Left lobe of liver (tissue), 2 donors: ENCODE data around the gene KRT23. TPM values are rescaled to one million over a fixed set of nuclear protein-coding genes. Genes with fewer than 3 reads are reported as not detected.

ENCODE experiments used
- ATAC-seq: fragments of 200-7000 bp; cut with Tn5 transposase; one replicate; pipeline ENCODE4 v1.9.1; 2020; ENCODE audit warnings: mild to moderate bottlenecking, moderate library complexity
- DNase-seq: peaks from one replicate; pipeline ENCODE4 v3.0.0-alpha.2; 2020; ENCODE audit warnings: low spot score
- total RNA-seq: library from RNA; stranded (reverse); gene quantifications from one replicate; pipeline ENCODE4 v1.2.1, GENCODE V29; 2021
- donor health status: DM: no; HTN: no; CAD: no; lungs with moderate emphysema.
- donor health status: DM: no; HTN: yes; CAD: no.

The KRT23 gene
- 0.13 TPM for total RNA-seq

DNA sequence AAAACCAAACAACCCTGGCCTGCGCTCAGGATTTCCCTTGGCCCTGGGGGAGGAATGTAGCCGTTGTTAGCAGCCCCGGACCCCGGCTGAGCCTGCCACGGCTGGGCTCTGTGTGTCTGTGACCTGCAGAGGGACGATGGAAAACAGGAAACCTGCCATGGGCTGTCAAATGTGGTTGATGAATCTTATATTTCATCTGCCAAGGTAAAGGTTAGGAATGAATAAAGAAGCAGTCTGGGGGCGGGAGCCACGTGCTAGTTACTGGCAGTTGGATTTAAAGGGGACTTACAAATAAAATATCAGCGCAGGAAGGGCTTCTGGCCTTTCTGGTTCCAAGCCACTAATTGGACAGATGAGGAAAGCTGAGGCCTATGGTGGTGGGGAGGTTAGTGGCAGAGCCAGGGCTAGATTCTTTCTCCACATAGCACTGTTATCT lies at the start of gene KRT23:
Gene KRT23 (minus strand): TSS at position 263 of the 436 bp plus-strand sequence. CDS start 1,043 bp downstream, outside the sequence.
- no peak for DNase-seq
- no peak for ATAC-seq

DNA sequence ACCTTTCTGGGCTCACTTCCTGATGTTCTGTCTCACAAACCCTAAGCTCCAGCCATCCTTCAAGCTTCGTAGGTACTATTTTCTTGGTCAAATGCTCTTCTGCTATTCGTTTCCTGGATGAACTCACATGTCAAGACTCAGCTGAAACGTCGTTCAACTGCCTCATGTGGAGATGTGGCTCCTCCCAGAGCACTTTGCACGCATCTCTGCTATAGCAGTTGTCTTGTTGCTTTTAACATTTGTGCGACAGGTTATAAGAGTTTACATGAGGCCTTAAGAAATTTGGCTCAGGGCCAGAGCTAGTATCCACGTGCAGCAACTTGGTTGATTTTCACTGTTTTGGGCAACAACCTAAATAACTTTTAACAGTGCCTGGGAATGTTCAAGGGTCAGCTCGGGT lies 49.5 kb upstream of the KRT23 start:
- ATAC-seq = no peak
- no peak for DNase-seq

DNA sequence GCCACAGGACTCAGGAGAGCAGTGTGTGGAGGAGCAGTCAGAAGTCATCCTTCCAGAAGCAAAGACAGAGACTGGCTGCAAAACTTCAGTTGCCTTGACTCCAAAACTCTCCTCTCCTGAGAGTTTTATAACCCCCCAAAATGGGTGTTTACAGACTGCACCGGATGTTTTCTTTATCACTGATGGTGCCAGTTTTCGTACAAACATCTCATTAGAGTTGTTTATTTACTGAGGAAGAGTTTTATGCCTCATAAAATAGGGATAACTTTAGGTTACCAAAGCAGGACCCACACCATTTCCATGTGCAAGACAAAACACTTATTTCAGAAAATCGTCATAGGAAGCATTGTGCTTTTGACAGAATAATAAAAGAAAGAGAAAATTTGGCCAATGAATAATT lies 46.8 kb upstream of the KRT23 start, which contains the start of gene KRT40:
Gene KRT40 (minus strand): TSS at position 101 of the 400 bp plus-strand sequence. CDS start 53 bp downstream, at position 48.
- no peak for ATAC-seq
- no peak for DNase-seq

- no peak for ATAC-seq
- no peak for DNase-seq
Observed at GRCh38 chr17:40981115-40981514, 43.7 kb upstream of the KRT23 start.

DNA sequence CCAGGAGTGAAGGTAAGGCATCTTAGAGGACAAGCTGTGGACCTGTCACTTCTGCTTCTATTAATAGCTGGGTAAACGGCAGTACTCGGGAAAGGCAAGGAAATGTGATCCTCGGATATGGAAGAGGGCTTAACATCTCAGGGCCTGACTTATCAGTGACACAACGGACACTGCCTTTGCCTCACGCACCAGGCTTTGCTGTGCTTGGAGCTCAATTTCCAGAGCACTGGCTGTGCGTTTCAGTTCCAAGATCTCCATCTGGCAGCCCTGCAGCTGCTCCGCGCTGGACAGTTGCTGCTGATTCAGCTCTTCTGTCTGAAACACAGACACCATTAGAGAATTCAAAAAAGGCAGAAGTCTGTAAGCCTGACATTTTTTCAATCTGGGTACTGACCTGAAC lies 43.1 kb upstream of the KRT23 start:
- DNase-seq = no peak
- no peak for ATAC-seq

- no peak for ATAC-seq
Observed at GRCh38 chr17:40980117-40980516, 42.7 kb upstream of the KRT23 start.

DNA sequence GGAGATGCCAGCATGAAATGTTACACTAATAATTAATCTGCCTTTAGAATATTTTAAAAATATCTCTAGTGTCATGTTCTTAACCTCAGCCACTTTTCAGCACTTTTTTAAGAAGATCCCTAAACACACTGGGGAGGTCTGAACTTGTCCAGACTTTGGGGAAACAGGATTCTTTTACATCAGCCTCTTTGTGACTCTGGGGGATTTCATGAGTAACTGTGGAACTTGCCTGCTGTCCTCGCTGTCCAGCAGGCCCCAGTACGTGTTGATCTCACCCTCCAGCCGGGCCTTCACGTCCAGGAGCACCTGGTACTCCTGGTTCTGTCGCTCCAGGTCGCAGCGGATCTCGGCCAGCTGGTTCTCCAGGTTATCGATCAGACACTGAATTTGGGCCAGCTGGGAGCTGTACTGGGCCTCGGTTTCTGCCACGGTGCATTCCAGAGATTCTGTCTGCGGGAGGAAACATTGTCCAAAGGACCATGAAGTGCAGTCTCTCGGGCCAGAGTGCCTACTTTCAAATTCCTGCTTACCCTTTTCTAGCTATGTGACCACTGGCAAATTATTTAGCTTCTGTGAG lies 41.2 kb upstream of the KRT23 start:
- no peak for DNase-seq
- ATAC-seq = no peak

More at GRCh38 chr17:40980117-40980516, 42.7 kb upstream of the KRT23 start:
- DNase-seq = no peak

DNA sequence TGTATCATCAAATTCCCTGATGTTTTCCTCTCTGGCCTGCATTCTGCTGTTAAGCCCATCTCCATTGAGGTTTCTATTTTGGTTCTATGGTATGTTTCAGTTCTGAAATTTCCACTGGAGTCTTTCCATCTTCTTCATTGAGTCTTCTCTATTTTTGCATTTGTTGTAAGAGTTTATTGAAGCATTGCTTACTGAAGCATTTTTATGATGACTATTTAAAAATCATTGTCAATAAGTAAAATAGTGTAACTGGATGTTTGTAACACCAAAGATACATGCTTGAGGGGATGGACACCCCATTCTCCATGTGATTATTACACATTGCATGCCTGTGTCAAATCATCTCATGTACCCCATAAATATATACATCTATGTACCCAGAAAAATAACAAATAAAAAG lies 38.1 kb upstream of the KRT23 start:
- DNase-seq (no peak), ATAC-seq (no peak)

DNA sequence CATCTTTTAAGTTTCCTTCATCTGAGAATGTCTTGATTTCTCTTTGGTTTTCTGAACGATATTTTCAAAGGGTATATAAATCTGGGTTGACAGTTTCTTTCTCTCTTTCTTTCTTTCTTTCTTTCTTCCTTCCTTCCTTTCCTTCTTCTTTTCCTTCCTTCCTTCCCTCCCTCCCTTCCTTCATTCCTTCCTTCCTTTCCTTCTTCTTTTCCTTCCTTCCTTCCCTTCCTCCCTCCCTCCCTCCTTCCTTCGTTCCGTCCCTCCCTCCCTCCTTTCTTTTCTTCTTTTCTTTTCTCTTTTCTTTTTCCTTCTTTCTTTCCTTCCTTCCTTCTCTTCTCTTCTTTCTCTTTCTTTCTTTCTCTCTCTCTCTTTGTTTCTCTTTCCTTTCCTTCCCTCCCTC lies 36.9 kb upstream of the KRT23 start:
- no peak for ATAC-seq

DNA sequence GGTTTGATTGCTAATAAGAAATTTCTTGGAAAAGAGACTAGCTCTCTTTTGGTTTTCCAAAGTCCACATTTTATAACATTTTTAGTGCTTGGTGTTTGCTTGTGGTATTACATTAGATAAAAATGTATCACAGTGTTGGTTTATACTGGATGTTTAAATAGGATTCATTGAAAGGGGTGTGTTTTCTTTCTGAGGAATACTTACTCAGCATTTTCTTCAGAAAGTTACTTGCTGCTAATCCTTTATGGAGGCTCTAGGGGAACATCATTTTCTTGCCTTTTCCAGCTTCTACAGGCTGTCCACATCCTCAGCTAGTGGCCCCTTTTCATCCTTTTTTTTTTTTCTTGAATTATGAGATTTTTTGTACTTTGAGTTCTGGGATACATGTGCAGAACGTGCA lies 30.1 kb upstream of the KRT23 start:
- DNase-seq (no peak), ATAC-seq (no peak)

More for the DNA sequence above, 36.9 kb upstream of the KRT23 start:
- DNase-seq = no peak

- no peak for ATAC-seq
- DNase-seq = no peak
Observed at GRCh38 chr17:40966848-40967247, 29.4 kb upstream of the KRT23 start, which contains the start of gene KRT39. TSS of gene KRT39 (minus strand) at chr17:40966948. CDS start at chr17:40966856, 92 bp downstream.

DNA sequence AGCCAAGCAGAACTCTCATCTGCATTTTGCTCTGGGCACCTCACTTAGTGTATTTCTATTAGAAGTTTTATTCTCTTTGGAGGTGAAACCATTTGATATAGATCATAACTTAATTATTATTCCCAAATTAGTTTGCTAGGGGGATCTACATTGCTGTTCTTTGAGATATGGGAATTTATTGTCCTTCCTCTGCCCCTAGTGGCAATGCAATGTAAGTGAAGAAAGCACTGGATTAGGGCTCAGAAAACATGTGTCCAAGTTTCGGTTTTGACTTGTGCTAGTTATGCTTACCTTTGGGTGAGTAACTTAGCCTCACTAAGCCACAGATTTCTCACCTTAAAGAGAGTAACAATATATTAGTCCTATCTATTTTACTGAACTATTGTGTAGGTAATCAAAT lies 26.4 kb upstream of the KRT23 start:
- no peak for DNase-seq
- ATAC-seq = peak; percentile 85

GRCh38 chr17:40962059-40962561 lies 24.7 kb upstream of the KRT23 start:
- ATAC-seq = no peak
- DNase-seq = no peak

DNA sequence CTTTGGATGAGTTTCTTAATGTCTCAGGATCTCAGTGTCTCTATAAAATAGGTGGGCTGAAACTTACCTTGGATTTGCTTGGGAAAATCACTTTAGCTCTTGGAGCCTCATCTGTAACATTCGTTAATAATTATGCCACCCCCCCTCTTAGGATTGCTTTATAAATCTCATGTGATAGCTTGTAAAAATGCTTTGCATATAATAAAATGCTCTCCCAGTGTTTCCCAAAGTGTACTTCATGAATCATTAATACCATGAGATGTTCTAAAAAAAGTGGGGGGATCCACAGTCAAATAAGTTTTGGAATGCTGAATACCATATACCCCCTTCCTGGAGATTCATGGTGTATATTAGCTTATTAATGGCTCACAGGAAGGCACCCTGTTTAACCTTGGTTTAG lies 24.1 kb upstream of the KRT23 start:
- ATAC-seq (no peak), DNase-seq (no peak)

DNA sequence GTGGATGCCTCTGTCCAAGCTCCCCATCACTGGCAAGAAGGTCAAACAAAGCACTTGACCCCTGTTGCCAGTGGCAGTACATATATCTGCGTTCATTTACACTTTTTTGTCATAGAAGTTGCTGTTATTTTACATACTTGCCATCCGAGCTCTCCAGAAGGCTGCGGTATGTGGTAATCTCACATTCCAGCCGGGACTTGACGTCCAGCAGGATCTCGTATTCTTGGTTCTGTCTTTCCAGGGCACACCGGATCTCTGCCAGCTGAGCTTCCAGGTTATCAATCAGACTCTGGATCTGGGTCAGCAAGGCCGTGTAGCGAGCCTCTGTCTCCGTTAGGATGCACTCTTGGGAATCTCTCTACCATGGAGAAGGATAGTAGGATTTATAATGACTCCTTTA lies 22.7 kb upstream of the KRT23 start:
- ATAC-seq (no peak), DNase-seq (no peak)

- ATAC-seq = no peak
- no peak for DNase-seq
Observed at GRCh38 chr17:40958086-40958953, 20.9 kb upstream of the KRT23 start.

DNA sequence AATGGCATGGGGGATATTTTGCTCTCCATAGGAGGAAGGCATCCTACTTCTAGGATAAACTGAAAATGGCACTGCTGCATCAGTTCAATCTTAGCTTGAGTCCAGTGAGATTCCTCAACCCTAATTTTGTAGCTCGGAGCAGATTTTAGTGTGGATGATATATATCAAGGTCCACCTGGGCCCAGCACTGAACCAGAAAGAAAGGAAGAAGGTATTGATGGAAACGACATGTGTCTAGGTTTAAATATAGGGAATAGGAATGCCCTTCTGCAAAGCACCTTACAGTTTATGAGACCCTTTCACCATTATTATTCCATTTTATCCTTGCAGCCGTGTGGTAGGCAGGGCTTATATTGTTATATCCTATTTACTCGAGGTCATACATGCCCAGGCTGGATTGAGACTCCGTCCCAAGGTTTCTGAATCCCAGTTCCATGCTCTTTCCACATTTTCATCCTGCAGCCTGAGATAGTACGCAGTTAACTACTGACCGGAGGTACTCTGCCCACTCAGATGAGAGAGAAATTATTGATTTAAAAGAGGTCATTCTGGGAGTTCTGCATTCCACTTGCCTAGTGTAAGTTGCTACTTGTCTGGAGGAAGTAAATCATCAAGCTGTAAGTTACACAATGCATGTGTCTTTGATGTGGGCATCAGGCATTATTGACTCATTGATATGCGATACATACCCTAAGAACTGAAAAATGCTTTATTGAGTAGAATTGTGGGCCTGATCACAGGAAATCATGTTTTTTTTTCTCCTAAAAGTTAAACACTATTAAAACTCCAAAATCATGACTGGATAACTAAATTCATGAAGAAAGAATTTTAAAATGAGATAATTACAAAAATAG lies 19.2 kb upstream of the KRT23 start:
- DNase-seq = no peak
- no peak for ATAC-seq

DNA sequence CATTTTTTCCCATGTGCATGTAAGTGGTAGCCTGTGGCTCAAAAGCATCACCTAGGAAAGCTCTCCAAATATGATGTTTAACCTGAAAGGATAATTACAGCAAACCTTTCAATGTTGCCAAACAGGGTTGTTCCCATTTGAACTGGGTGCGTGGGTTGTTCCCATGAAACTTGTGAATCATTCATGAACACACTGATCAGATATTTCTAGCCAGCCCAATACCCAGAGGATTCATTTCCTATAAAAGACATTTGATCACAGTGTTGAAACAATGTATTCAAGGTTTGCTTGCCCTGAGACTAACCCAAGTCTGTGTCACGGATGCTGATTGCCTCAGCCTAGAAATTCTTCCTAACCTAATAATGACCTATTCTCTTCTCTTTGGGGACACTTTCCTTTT lies 16.4 kb upstream of the KRT23 start:
- DNase-seq (no peak), ATAC-seq (no peak)

- DNase-seq (no peak), ATAC-seq (no peak)
Observed at GRCh38 chr17:40952661-40953060, 15.2 kb upstream of the KRT23 start.

- no peak for DNase-seq
- ATAC-seq = no peak
Observed at GRCh38 chr17:40952154-40952553, 14.7 kb upstream of the KRT23 start.

DNA sequence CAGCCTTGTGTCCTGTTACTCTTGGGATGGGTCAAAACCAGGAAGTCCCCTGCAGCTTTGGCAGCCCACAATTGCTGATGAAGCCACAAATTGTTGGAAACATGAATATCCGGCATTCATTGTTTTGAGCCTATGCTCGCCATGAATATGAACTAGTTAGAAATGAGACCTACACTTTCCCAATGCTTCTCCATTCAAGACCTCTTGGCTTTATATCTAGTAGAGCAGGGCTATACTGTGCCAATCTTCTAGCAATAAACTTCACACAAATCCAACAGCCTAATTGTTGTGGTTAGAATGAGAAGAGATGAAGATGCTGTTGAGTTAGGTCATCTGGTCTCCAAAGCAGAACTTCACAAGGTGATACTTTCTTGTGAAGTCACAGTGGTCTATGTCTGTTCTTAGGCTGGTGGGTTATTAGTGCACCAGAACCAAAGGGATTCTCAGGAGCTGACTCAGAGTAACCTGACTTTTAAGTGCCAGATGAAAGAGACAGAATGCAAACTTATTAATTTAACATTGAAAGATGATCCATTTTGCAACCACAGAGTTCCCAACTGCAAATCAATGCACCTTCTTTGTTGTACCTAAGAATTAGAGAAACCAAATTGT lies 13.7 kb upstream of the KRT23 start:
- no peak for DNase-seq
- no peak for ATAC-seq
